H9 (cell line): ENCODE measurements around the gene ZNF839. TPM values are rescaled to one million over a fixed set of nuclear protein-coding genes. Genes with fewer than 3 reads are reported as not detected.

Source experiments
- DNase-seq: peaks from one replicate; pipeline ENCODE4 v3.0.0-alpha.2; 2017
- H2AFZ ChIP-seq: one replicate; pipeline ENCODE4 v1.6.1; 2013; ENCODE audit warnings: mild to moderate bottlenecking, low read length, control low read depth, moderate library complexity
- H2AK5ac ChIP-seq: 2 replicates; pipeline ENCODE4 v1.6.1; 2013; ENCODE audit warnings: low read length, control low read depth, mixed read lengths; ENCODE audit not compliant: insufficient read length
- H2BK120ac ChIP-seq: one replicate; pipeline ENCODE4 v1.6.1; 2013; ENCODE audit warnings: low read depth, mild to moderate bottlenecking, low read length, control low read depth, inconsistent platforms; ENCODE audit not compliant: poor library complexity, severe bottlenecking
- H2BK12ac ChIP-seq: 2 replicates; pipeline ENCODE4 v1.6.1; 2013; ENCODE audit warnings: low read length, control low read depth, mixed read lengths, low read depth; ENCODE audit not compliant: insufficient read length
- H2BK15ac ChIP-seq: 2 replicates; pipeline ENCODE4 v1.6.1; 2013; ENCODE audit warnings: low read depth, low read length, control low read depth
- H2BK20ac ChIP-seq: one replicate; pipeline ENCODE4 v1.6.1; 2013; ENCODE audit warnings: low read depth, mild to moderate bottlenecking, low read length, control low read depth, inconsistent platforms; ENCODE audit not compliant: poor library complexity, severe bottlenecking
- H2BK5ac ChIP-seq: 2 replicates; pipeline ENCODE4 v1.6.1; 2013; ENCODE audit warnings: low read length, control low read depth, mixed read lengths; ENCODE audit not compliant: insufficient read length
- H3K14ac ChIP-seq: 2 replicates; pipeline ENCODE4 v1.6.1; 2013; ENCODE audit warnings: low read length, control low read depth; ENCODE audit not compliant: insufficient read depth
- H3K18ac ChIP-seq: 2 replicates; pipeline ENCODE4 v1.6.1; 2013; ENCODE audit warnings: low read depth, mild to moderate bottlenecking, mixed read lengths, low read length, control low read depth; ENCODE audit not compliant: insufficient read length
- H3K23ac ChIP-seq: 2 replicates; pipeline ENCODE4 v1.6.1; 2013; ENCODE audit warnings: low read length, control low read depth, mixed read lengths, low read depth; ENCODE audit not compliant: insufficient read length
- H3K23me2 ChIP-seq: 2 replicates; pipeline ENCODE4 v1.6.1; 2013; ENCODE audit warnings: low read depth, mild to moderate bottlenecking, mixed read lengths, low read length, control low read depth; ENCODE audit not compliant: insufficient read length, poor library complexity, severe bottlenecking
- H3K27ac ChIP-seq: 2 replicates; pipeline ENCODE4 v1.5.1; 2013; ENCODE audit warnings: low read length, control low read depth, mixed read lengths, low read depth; ENCODE audit not compliant: insufficient read length
- H3K27me3 ChIP-seq: 2 replicates; pipeline ENCODE4 v1.6.1; 2013; ENCODE audit warnings: low read length, control low read depth, inconsistent platforms; ENCODE audit not compliant: insufficient read depth
- H3K4ac ChIP-seq: 2 replicates; pipeline ENCODE4 v1.6.1; 2013; ENCODE audit warnings: low read depth, mild to moderate bottlenecking, control low read depth, inconsistent platforms, low read length, moderate library complexity
- H3K4me1 ChIP-seq: 2 replicates; pipeline ENCODE4 v1.6.1; 2013; ENCODE audit warnings: low read length, control low read depth, inconsistent platforms; ENCODE audit not compliant: insufficient read depth
- H3K4me2 ChIP-seq: 2 replicates; pipeline ENCODE4 v1.6.1; 2013; ENCODE audit warnings: low read length, control low read depth, mixed read lengths; ENCODE audit not compliant: insufficient read length, insufficient read depth
- H3K56ac ChIP-seq: 2 replicates; pipeline ENCODE4 v1.6.1; 2013; ENCODE audit warnings: low read depth, mild to moderate bottlenecking, mixed read lengths, low read length, control low read depth; ENCODE audit not compliant: insufficient read length
- H3K79me1 ChIP-seq: 2 replicates; pipeline ENCODE4 v1.6.1; 2013; ENCODE audit warnings: low read depth, mild to moderate bottlenecking, moderate library complexity, low read length, control low read depth, inconsistent platforms; ENCODE audit not compliant: insufficient read depth, poor library complexity, severe bottlenecking
- H3K79me2 ChIP-seq: 2 replicates; pipeline ENCODE4 v1.6.1; 2013; ENCODE audit warnings: low read length, control low read depth, inconsistent platforms; ENCODE audit not compliant: insufficient read depth
- H3K9ac ChIP-seq: 2 replicates; pipeline ENCODE4 v1.6.1; 2013; ENCODE audit warnings: low read length, control low read depth, mixed read lengths; ENCODE audit not compliant: insufficient read length; ENCODE audit errors: extremely low read depth
- H3K9me3 ChIP-seq: one replicate; pipeline ENCODE4 v1.6.1; 2013; ENCODE audit warnings: low read depth, low read length, inconsistent platforms; ENCODE audit not compliant: control insufficient read depth
- H3T11ph ChIP-seq: one replicate; pipeline ENCODE4 v1.6.1; 2013; ENCODE audit warnings: mild to moderate bottlenecking, low read length, control low read depth, inconsistent platforms
- H4K20me1 ChIP-seq: one replicate; pipeline ENCODE4 v1.6.1; 2013; ENCODE audit not compliant: control insufficient read depth, insufficient read length, insufficient read depth
- H4K5ac ChIP-seq: 2 replicates; pipeline ENCODE4 v1.6.1; 2013; ENCODE audit warnings: low read depth, mild to moderate bottlenecking, mixed read lengths, low read length, control low read depth; ENCODE audit not compliant: insufficient read length
- H4K8ac ChIP-seq: replicated peaks from 2 replicates; pipeline ENCODE4 v1.6.1; 2013; ENCODE audit warnings: low read length, control low read depth, mixed read lengths, low read depth; ENCODE audit not compliant: insufficient read length
- H4K91ac ChIP-seq: 2 replicates; pipeline ENCODE4 v1.6.1; 2013; ENCODE audit warnings: low read depth, mild to moderate bottlenecking, moderate library complexity, mixed read lengths, low read length, control low read depth; ENCODE audit not compliant: insufficient read length
- H3K27ac Mint-ChIP-seq, 3 experiments: 2 replicates in 2 of 3; 3 replicates in 1 of 3; pipeline ENCODE4 v1.8.0; 2020 to 2021; ENCODE audit warnings: mixed read lengths in 3 of 3, mild to moderate bottlenecking in 1 of 3, moderate library complexity in 1 of 3
- H3K27me3 Mint-ChIP-seq: 2 replicates; pipeline ENCODE4 v1.8.0; 2021; ENCODE audit warnings: low read depth, mild to moderate bottlenecking, moderate library complexity, mixed read lengths
- H3K36me3 Mint-ChIP-seq, 3 experiments: 2 replicates in 2 of 3; 3 replicates in 1 of 3; pipeline ENCODE4 v1.8.0; 2020 to 2021; ENCODE audit warnings: low read depth in 3 of 3, mixed read lengths in 3 of 3; ENCODE audit not compliant: insufficient read depth in 1 of 3
- H3K4me1 Mint-ChIP-seq, 2 experiments: 2 replicates each; pipeline ENCODE4 v1.8.0; 2020; ENCODE audit warnings: mixed read lengths in 2 of 2
- H3K4me3 Mint-ChIP-seq, 2 experiments: 2 replicates in 1 of 2; 3 replicates in 1 of 2; pipeline ENCODE4 v1.8.0; 2020 to 2021; ENCODE audit warnings: mild to moderate bottlenecking in 2 of 2, mixed read lengths in 2 of 2, moderate library complexity in 1 of 2
- H3K9me3 Mint-ChIP-seq, 2 experiments: 2 replicates in 1 of 2; 3 replicates in 1 of 2; pipeline ENCODE4 v1.8.0; 2020; ENCODE audit warnings: mild to moderate bottlenecking in 2 of 2, mixed read lengths in 2 of 2, moderate library complexity in 1 of 2
- CTCF ChIP-seq: fragments of 200-600 bp; sonication (generic); conservative IDR thresholded peaks from 3 replicates; pipeline ENCODE4 v1.8.0; 2021; ENCODE audit warnings: antibody characterized with exemption, mild to moderate bottlenecking
- WGBS: extraction: QIAGEN DNeasy Blood & Tissue Kit; methylation state at CpG from one replicate; pipeline ENCODE4 v1.1.7; 2013; ENCODE audit warnings: missing lambda C conversion rate, low lambda C conversion rate, mixed read lengths; ENCODE audit not compliant: insufficient read length; ENCODE audit errors: extremely low coverage; 5-methylcytosine and 5-hydroxymethylcytosine counted together
- total RNA-seq: library from RNA; stranded (reverse); gene quantifications from 2 replicates; pipeline ENCODE4 v1.2.1, GENCODE V29; 2021

Gene ZNF839
- total RNA-seq, 1 experiment from 2014 or later, result 9.4 TPM

- Histone ChIP-seq H3K23ac (no peak overlapping the region), H2AFZ (no peak overlapping the region), H2BK20ac (no peak overlapping the region), H4K8ac (no peak overlapping the region), H3K4ac (no peak overlapping the region), H3T11ph (no peak overlapping the region), H3K79me1 (peaks cover 3% of the 10 kb centered on the region), H3K9ac (no peak overlapping the region), H2BK12ac (no peak overlapping the region), H3K56ac (no peak overlapping the region), H3K4me2 (no peak overlapping the region), H3K18ac (no peak overlapping the region), H3K27me3 (no peaks in the 10 kb centered on the region), H4K91ac (no peak overlapping the region), H4K5ac (no peak overlapping the region), H3K23me2 (peaks cover 12% of the 10 kb centered on the region), H2BK15ac (no peak overlapping the region), H2BK120ac (no peak overlapping the region), H3K9me3 (no peaks in the 10 kb centered on the region), H3K14ac (no peak overlapping the region), H3K27ac (no peak overlapping the region), H2BK5ac (no peak overlapping the region), H4K20me1 (no peaks in the 10 kb centered on the region), H2AK5ac (no peak overlapping the region), H3K4me1 (peaks cover 5% of the 10 kb centered on the region; the same call in 1 of the 2 replicates), H3K79me2 (no peaks in the 10 kb centered on the region; the same call in 1 of the 2 replicates)
- Mint-ChIP-seq H3K27ac (no peak overlapping the region), H3K4me3 (no peak overlapping the region), H3K9me3 (no peaks in the 10 kb centered on the region), H3K36me3 (peaks cover 5 to 39% (median 19%) of the 10 kb centered on the region in 3 experiments; a peak in 5 of 7 replicates), H3K27me3 (no peaks in the 10 kb centered on the region), H3K4me1 (peaks cover 6 to 10% of the 10 kb centered on the region in 2 experiments)
- no CpG with 5 or more reads among the region's 2 CpGs for WGBS
- no peak for DNase-seq
- TF ChIP-seq CTCF, result no peak
These were observed 39.8 kb downstream of the ZNF839 start for GRCh38 chr14:102359341-102359740.
